22Rv1 (cell line): ENCODE results near the gene WDR90.

ENCODE experiments used
- CTCF ChIP-seq: fragments of 450-650 bp; IDR thresholded peaks from 2 replicates; pipeline ENCODE4 v1.5.1; 2017; ENCODE audit warnings: mild to moderate bottlenecking
- ZFX ChIP-seq: fragments of 450-650 bp; IDR thresholded peaks from 2 replicates; pipeline ENCODE4 v1.6.1; 2017; ENCODE audit warnings: antibody characterized with exemption, borderline replicate concordance

- TF ChIP-seq ZFX (no peak), CTCF (no peak)
Observed at GRCh38 chr16:629833-630248, 19.3 kb upstream of the WDR90 start.
